ENCODE measurements around the gene MYH2.

- TF ChIP-seq POLR2A (IDR thresholded peaks at IDR 0.05; ENCODE audit: low read depth) (no peak), CTCF (IDR thresholded peaks at IDR 0.05) (no peak), POLR2AphosphoS5 (IDR thresholded peaks at IDR 0.05) (no peak)
Observed at GRCh38 chr17:10574324-10574723, 24.9 kb upstream of the MYH2 start.

Measured in esophagus muscularis mucosa (tissue), 3 donors.